GM12864 (cell line): ENCODE results near the gene GSN.

ENCODE experiments used
- DNase-seq: peaks from one replicate; pipeline ENCODE4 v3.0.0-alpha.2; 2011; ENCODE audit warnings: low read depth
- H3K4me3 ChIP-seq: 2 replicates; pipeline ENCODE4 v1.5.1; 2011; ENCODE audit warnings: mild to moderate bottlenecking, low read depth, low read length, control low read depth
- CTCF ChIP-seq: IDR thresholded peaks from 2 replicates; pipeline ENCODE4 v1.5.1; 2011; ENCODE audit warnings: low read depth, mild to moderate bottlenecking, moderate library complexity, low read length, control low read depth, inconsistent platforms; ENCODE audit errors: missing control alignments

The GSN gene

GRCh38 chr9:121316852-121317373, 49.0 kb downstream of the GSN start:
- no peak overlapping the region for H3K4me3 ChIP-seq
- no peak for DNase-seq
- TF ChIP-seq CTCF = no peak

- no peak for TF ChIP-seq CTCF
- no peak overlapping the region for H3K4me3 ChIP-seq
- DNase-seq = no peak
Observed at GRCh38 chr9:121317737-121318630, 50.0 kb downstream of the GSN start.

GRCh38 chr9:121318631-121319382, 50.8 kb downstream of the GSN start:
- no peak for DNase-seq
- no peak overlapping the region for H3K4me3 ChIP-seq
- no peak for TF ChIP-seq CTCF

- no peak overlapping the region for H3K4me3 ChIP-seq
- TF ChIP-seq CTCF = no peak
- no peak for DNase-seq
Observed at GRCh38 chr9:121319383-121319780, 51.4 kb downstream of the GSN start.

- DNase-seq = no peak
- TF ChIP-seq CTCF = no peak
Observed at GRCh38 chr9:121321016-121321503, 53.1 kb downstream of the GSN start.

GRCh38 chr9:121322037-121322736, 54.2 kb downstream of the GSN start:
- TF ChIP-seq CTCF = no peak
- H3K4me3 ChIP-seq = no peak overlapping the region
- DNase-seq = no peak

More at GRCh38 chr9:121321016-121321503, 53.1 kb downstream of the GSN start:
- no peak overlapping the region for H3K4me3 ChIP-seq
